ENCODE results near the gene OAT. TPM values are rescaled to one million over a fixed set of nuclear protein-coding genes. Genes with fewer than 3 reads are reported as not detected.

The OAT gene
- total and polyA plus RNA-seq, 8 donors, result 26.1 to 243 (median 69.4) TPM

DNA sequence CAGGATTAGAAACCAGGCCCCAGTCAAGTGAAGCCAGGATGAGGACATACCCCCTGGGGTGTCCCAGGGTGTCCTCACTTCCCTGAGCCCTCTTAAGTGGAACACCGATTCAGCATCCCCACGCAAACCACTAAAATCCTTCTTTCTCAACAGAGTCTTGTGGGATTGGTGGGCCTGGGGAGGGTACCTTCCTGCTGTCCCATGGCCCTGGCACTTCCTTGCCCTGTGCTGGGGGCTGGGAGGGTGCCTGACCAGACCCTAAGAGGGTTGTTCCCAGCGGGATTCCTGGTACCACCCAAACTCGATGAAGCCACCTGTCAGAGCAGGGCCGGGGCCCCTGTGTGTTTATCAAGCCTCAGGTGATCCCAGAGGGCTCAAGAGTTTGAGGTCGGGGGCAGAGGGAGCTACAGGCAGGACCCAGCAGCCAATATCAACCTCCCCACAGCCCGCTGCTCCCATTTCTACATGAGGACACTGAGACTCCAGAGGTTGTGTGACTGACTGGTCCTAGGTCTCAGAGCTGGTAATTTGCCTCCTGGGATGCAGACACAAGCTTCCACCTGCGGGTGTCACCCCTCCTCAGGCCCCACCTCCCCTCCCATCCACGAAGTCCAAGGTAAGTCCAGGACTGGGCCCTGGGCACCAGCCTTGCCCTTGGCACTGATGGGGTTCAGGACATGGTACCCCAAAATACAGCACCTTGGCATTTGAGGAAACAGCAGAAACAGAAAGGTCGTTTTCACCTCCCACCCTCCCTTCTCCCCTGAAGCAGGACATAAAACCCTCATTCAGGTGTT lies 31.4 kb downstream of the OAT start:
- DNase-seq, result peak in 1 of 2 donors; percentile 9
- 66 to 78% (median 76%) methylated on average over 7 to 10 of the region's 10 CpGs for WGBS, 5 donors
- intact Hi-C loops (cut with DNase I; ENCODE audit: low total_unique reads), result loop anchor here (10.0 kb wide), 1 partner anchor 802 kb away; no protein-coding TSS in a partner anchor
- H3K4me3 ChIP-seq, result no peak overlapping the region
- TF ChIP-seq EP300 (IDR thresholded peaks at IDR 0.05) (no peak), POLR2A (IDR thresholded peaks at IDR 0.05) (no peak), POLR2AphosphoS5 (IDR thresholded peaks at IDR 0.05) (no peak)
- TF ChIP-seq, protein P1, sequence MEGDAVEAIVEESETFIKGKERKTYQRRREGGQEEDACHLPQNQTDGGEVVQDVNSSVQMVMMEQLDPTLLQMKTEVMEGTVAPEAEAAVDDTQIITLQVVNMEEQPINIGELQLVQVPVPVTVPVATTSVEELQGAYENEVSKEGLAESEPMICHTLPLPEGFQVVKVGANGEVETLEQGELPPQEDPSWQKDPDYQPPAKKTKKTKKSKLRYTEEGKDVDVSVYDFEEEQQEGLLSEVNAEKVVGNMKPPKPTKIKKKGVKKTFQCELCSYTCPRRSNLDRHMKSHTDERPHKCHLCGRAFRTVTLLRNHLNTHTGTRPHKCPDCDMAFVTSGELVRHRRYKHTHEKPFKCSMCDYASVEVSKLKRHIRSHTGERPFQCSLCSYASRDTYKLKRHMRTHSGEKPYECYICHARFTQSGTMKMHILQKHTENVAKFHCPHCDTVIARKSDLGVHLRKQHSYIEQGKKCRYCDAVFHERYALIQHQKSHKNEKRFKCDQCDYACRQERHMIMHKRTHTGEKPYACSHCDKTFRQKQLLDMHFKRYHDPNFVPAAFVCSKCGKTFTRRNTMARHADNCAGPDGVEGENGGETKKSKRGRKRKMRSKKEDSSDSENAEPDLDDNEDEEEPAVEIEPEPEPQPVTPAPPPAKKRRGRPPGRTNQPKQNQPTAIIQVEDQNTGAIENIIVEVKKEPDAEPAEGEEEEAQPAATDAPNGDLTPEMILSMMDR (IDR thresholded peaks at IDR 0.05), result no peak
- no peaks in the 10 kb centered on the region for H3K36me3 ChIP-seq
- peaks cover 0 to 19% (median 0%) of the 10 kb centered on the region in 3 donors for H3K27me3 ChIP-seq
- peaks cover 6 to 15% (median 12%) of the 10 kb centered on the region in 4 donors for H3K4me1 ChIP-seq
- H3K27ac ChIP-seq, result no peak overlapping the region
- no peaks in the 10 kb centered on the region for H3K9me3 ChIP-seq

DNA sequence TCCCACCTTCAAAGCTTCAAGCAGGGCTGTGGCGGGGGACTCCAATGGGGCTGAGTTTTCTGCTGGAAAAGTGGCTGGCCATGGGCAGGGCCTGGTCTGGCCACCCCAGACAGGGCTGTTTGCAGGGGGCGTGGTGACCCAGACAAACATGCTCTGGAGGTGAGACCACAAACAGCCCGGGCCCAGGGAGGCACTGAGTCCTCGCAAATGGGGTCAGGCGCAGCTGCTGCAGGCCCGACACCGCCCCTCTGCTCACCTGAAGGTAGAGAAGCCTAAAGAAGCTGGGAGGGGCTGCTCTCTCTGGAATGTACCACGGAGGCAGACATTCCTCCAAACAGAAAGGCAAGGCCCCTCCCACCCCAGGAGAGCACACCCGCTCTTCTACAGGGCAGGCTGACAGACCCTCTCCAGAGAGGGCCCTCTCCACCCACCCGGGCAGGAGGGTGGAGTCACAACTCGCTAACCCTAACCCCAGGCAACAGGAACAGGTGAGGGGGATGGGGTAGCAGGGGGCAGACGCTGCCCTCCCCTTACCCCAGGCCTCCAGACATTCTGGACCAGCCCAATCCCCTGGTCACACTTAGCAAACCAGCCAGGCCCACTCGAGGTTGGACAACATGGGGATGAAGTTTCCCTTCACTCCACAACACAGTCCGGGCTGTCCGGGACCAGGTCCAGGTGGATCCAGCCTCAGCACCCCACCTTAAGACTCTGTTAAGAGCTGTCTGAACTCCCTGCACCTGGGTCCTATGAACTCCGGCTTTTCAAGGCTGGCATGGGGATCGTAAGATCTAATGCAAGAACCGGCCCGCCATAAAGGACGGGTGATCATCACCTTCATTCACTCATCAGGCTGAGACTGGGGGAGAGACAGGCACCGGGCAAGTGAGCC lies 32.3 kb downstream of the OAT start:
- DNase-seq, result peak in 1 of 2 donors; percentile 23
- WGBS, 5 donors, result 75 to 87% (median 75%) methylated on average over 16 to 21 of the region's 21 CpGs

DNA sequence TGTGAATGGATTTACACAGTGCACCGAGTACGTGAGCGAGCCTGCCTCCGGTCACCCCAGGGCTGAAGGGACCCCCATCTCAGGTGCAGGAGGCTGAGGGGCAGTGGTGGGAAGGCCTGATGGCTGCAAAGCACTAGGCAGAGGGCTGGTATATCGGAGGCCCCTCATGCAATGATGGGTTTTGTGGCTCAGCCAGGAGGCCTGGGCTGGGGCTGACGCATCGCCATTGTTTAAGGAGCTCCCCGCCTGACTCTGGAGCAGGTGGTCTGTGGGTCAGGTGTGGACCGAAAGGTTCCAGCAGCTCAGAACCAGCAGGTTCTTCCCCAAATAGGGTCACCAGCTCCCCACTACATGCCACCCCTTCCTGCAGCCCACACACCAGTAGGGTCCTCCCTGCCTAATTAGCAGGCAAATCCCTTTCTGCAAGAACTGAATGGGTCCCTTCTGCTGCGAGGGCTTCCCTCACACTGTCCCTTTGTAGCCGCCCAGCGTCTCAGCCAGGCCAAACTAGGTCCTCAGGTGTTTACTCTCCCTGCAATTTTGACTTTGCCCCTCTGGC lies 33.0 kb downstream of the OAT start:
- intact Hi-C loops (cut with DNase I; ENCODE audit: low total_unique reads), result loop anchor here (10.0 kb wide), 1 partner anchor 801 kb away; no protein-coding TSS in a partner anchor
- no peak overlapping the region for H3K27ac ChIP-seq
- no peak for DNase-seq
- no peaks in the 10 kb centered on the region for H3K36me3 ChIP-seq
- peaks cover 0 to 35% (median 6%) of the 10 kb centered on the region in 3 donors for H3K27me3 ChIP-seq
- TF ChIP-seq POLR2A (IDR thresholded peaks at IDR 0.05), result no peak
- TF ChIP-seq POLR2AphosphoS5 (IDR thresholded peaks at IDR 0.05), result no peak
- TF ChIP-seq, protein P1 (IDR thresholded peaks at IDR 0.05), result no peak
- TF ChIP-seq EP300 (IDR thresholded peaks at IDR 0.05), result no peak
- WGBS, 5 donors, result 86 to 93% (median 91%) methylated on average over 12 of the region's 12 CpGs
- H3K9me3 ChIP-seq, result no peaks in the 10 kb centered on the region
- no peak overlapping the region for H3K4me3 ChIP-seq
- H3K4me1 ChIP-seq, result peaks cover 6 to 15% (median 12%) of the 10 kb centered on the region in 4 donors

More for the DNA sequence above, 32.3 kb downstream of the OAT start:
- H3K27me3 ChIP-seq, result peaks cover 0 to 27% (median 1%) of the 10 kb centered on the region in 3 donors
- no peak overlapping the region for H3K27ac ChIP-seq
- no peaks in the 10 kb centered on the region for H3K9me3 ChIP-seq
- peaks cover 6 to 15% (median 12%) of the 10 kb centered on the region in 4 donors for H3K4me1 ChIP-seq
- no peaks in the 10 kb centered on the region for H3K36me3 ChIP-seq
- intact Hi-C loops (cut with DNase I; ENCODE audit: low total_unique reads), result loop anchor here (10.0 kb wide), 1 partner anchor 802 kb away; no protein-coding TSS in a partner anchor
- TF ChIP-seq POLR2AphosphoS5 (IDR thresholded peaks at IDR 0.05), result no peak
- no peak for TF ChIP-seq EP300 (IDR thresholded peaks at IDR 0.05)
- TF ChIP-seq, protein P1 (IDR thresholded peaks at IDR 0.05), result no peak
- no peak for TF ChIP-seq POLR2A (IDR thresholded peaks at IDR 0.05)
- no peak overlapping the region for H3K4me3 ChIP-seq

Measured in stomach (tissue), 9 donors.